ENCODE measurements around the gene HTATIP2.
A peak's percentile ranks its signal among the peaks of the same experiment; 100 is the strongest.
"Not testable (repeated sequence)": the region's sequence is repeated elsewhere in the genome, so short reads cannot be mapped to it uniquely, and the experiment has no call there.

The HTATIP2 gene

GRCh38 chr11:20372081-20372626, 8.6 kb downstream of the HTATIP2 start:
- no peak for DNase-seq

- no peak for DNase-seq
These were observed 9.6 kb downstream of the HTATIP2 start for GRCh38 chr11:20373147-20373546.

DNA sequence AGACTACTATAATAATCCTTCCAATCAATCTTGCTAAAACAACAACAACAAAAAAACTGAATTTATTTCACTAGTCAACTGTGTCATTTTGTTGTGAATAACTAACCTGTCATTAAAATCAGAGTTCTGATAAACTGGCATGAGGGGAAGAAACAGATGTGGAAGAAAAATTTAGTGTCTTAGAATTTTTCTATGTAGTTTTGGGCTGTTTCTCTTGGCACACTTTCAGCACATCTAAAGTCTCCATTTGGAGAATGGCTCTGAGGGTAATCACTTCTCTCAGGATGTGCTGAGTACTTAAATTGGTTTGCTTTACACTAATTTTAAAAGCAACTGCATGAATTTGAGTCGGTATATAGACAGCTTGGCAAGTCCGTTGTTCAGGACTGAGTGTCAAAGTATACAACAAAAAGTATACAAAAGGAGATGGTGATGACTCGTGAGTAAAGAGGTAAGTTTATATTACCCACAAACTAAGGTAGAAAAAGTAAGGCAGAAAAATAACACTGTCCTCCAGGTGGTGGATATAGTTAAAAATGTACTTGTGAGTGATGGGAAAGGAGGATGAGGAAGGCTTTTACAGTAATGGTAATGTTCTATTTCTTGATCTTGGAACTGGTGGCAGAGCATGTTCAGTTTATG, 10.2 kb downstream of the HTATIP2 start:
- no peak for DNase-seq

GRCh38 chr11:20374741-20375300, 11.3 kb downstream of the HTATIP2 start:
- no peak for DNase-seq

DNA sequence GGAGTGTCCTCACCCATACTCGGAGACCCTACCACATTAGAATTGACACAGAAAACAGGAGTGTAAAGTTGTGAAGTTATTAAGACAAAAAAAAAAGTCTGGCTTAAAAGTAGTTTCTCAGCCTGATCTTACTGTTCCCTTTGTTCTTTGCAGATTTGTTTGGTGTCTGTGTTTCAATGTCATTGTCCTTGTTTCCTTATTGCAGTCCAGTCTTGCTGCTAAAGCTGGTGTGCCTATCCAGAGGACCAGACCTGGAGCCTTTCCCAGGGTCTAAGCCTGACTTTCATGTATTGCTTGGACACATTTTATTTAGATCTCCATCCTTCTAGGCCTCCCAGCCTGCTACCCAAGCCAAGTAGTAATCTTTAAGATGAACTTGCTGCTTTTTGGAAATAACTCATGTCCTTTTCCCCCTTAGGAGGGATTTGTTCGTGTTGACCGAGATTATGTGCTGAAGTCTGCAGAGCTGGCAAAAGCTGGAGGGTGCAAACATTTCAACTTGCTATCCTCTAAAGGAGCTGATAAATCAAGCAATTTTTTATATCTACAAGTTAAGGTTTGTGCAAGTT, 12.7 kb downstream of the HTATIP2 start:
- DNase-seq: no peak

GRCh38 chr11:20385996-20386395, 22.5 kb downstream of the HTATIP2 start:
- not testable (repeated sequence) for DNase-seq

DNA sequence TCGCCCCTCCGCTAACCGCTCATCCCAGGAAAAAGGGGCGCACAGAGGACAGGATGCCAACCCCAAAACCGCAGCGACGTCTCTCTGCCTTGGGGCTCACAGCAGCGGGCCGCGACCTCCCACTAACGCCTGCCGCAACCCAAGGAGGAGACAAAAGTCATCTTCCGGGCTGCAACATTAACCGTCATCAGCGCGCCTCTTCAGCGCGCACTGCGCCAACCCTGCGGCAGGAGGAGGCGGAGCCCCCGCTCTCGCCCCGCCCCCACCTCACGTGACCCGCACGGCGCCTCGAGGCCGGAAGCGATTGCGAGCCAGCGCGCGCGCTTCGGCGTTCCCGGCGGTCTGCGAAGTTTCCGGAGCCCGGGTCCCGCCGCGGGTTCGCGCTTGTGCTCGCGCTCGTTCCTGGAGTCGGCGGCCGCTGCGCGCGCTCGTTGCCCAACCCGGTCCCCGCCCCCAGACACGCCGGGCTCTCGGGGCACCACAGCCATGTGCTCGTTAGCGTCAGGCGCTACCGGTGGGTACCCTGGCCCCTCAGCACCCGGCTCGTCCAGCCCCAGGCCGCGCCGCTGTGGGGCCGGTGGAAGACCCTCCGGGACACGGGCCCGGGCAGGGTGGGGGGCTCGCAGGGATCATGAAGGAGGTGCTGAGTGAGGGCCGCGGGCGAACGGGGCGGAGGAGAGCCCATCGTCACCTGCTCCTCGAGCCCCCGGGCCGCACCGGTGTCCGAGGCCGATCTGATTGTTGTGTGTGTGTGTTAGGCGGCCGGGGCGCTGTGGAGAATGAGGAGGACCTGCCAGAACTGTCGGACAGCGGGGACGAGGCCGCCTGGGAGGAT, 24.0 kb downstream of the HTATIP2 start, which contains the start of gene PRMT3:
TSS of gene PRMT3 (plus strand) at position 456 of the 835 bp plus-strand sequence. CDS start at position 487, 31 bp downstream.
- DNase-seq: peak; percentile 85

DNA sequence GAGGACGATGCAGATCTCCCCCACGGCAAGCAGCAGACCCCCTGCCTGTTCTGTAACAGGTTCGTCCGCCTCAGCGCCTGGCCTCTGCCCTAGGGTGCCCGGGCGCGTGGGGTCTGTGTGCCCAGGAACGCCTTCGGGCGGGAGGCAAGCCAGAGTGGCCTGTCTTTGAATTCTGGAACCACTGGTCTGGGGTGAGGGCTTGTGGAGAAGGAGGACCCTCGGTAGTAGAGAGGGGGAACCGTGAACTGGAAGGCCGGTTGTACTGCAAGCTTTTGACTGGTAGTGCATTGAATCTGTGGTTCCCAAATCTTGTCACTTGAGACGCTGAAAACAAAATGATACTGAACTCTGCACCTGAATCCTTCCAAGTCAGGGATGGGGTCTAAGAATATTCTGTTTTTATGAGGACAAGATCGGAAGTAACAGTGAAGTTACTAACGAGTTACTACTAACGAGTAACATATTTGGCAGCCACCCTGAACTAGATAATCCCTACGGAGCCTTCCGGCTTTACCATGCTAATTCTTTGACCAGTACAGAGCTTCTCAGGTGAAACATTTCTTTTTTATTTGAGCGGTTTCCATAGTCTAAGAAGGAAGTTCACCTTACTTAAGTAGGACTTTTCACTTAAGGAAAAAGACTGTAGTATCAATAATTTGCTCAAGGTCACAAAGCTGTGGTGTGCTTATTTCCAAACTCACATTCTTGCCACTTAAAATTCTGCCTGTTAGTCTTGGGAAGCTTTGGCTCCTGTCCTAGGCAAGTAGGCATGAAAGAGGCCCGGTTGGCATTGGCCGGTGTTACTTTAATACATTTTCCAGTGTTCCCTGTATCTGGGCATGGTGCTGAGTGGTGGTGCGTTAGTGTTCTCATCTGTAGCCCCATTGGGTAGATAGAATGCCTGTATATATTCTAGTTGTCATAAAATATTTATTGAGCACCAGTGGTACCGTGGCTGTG, 24.9 kb downstream of the HTATIP2 start:
- peak in 1 of 2 experiments; percentile 5 for DNase-seq

- peak; percentile 80 to 88 for DNase-seq
These were observed 33.8 kb downstream of the HTATIP2 start for GRCh38 chr11:20397281-20397680.

- no peak for DNase-seq
These were observed 36.0 kb downstream of the HTATIP2 start for GRCh38 chr11:20399498-20399897.

DNA sequence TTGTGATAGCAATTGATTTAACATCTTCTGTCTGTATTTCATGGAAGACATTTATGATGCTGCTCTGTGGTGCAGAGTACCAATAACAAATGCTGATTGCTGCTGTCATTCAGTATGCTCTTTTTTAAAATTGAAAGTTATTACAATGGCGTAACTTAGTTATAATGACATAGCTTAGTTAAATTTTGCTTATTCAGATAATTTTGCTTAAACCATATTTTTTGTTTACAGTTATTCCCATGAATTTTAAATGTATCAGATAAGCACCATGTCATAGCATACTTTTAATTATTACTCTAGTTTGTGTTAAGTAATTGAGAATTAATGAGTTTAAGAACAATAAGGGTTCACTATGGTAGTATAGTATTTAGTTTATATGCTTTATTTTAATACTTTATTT, 39.5 kb downstream of the HTATIP2 start:
- DNase-seq: no peak

- no peak for DNase-seq
These were observed 43.0 kb downstream of the HTATIP2 start for GRCh38 chr11:20406484-20406883.

- DNase-seq: no peak
These were observed 43.8 kb downstream of the HTATIP2 start for GRCh38 chr11:20407344-20407743.

GRCh38 chr11:20415432-20415831, 51.9 kb downstream of the HTATIP2 start:
- no peak for DNase-seq

GRCh38 chr11:20417771-20418170, 54.3 kb downstream of the HTATIP2 start:
- DNase-seq: no peak

- no peak for DNase-seq
These were observed 58.4 kb downstream of the HTATIP2 start for GRCh38 chr11:20421946-20422345.

GRCh38 chr11:20429216-20429615, 65.7 kb downstream of the HTATIP2 start:
- DNase-seq: no peak

Data from AML-193 (cell line).